GM18868 (cell line): ENCODE results near the gene ACIN1.
"Not testable (repeated sequence)": the region's sequence is repeated elsewhere in the genome, so short reads cannot be mapped to it uniquely, and the experiment has no call there.

Experiments
- ATAC-seq: cut with Tn5 transposase; IDR thresholded peaks from one replicate; pipeline ENCODE4 v1.9.1; 2021; ENCODE audit warnings: mild to moderate bottlenecking, moderate library complexity; ENCODE audit not compliant: unreplicated experiment

ACIN1 gene

DNA sequence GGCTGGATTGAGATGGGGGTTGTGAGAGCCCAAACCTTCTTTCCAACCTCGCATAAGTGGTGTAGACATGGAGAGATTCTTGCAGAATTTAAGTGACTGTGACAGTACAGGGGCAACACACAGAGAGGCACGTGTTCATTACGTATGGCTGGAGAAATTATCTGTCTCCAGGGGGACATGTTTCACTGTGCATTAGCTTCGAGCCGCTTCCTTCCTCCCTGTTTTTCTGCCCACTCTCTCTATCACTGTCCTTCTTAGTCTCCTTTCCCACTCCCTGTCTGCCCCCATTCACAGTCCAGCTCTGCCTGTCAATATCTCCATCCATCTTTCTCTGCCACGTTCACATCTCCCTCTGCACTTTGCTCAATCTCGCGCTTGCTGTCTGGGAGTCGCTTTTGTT lies 73.5 kb downstream of the ACIN1 start:
- ATAC-seq = no peak

DNA sequence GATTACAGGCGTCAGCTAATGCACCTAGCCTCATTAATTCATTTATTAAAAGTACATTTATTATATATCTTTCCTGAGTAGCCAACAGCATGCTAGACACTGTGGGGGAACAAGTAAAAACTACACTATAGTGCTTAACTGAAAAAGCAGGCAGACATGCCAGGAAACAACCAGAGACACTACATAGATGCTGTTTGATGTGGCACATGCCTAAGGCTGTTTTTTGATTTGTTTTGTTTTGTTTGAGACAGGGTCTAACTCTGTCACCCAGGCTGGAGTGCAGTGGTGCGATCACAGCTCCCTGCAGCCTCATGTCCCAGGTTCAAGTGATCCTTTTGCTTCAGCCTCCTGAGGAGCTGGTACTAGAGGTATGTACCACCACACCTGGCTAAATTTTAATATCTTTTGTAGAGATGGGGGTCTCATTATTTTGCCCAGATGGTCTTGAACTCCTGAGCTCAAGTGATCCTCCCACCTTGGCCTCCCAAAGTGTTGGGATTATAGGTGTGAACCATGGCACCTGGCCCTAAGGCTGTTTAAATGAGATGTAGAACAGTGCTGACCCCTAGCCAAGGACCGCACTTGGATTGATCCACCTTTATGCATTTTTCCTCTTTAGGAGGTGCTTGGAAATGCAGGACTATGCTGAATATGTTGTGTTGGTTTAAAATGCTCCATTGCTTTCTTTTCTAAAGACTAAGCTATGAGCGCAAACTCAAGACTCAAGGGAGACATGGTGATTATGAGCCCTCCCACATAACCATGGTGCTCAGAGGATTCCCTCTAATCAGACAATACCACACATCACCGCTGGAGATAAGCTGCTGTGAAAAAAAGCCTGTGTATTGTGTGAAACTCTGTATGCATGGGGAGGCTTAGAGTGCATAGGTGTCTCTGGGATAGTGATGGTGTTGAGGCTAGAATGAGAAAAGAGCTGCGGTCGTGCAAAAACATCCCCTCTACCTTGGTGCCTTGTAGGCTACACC lies 74.5 kb downstream of the ACIN1 start:
- no peak for ATAC-seq

GRCh38 chr14:23018107-23018506 lies 76.8 kb downstream of the ACIN1 start:
- ATAC-seq = no peak

DNA sequence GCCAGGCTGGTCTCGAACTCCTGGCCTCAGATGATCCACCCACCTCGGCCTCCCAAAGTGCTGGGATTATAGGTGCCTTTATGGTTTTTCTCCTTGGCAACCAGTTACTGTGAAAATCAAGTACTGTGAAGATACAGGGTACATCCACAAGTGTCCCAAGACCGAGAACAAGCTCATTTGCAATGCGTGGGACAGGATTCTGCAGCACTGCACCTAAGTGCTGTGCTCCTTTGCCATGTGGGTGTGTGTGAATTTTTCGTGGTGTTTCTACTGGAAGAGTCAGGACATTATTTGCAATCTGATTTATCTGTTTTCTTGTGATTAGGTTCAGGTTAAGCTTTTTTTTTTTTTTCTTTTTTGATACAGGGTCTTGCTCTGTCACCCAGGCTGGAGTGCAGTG lies 77.8 kb downstream of the ACIN1 start:
- ATAC-seq = no peak

- no peak for ATAC-seq
These were observed 79.3 kb downstream of the ACIN1 start for GRCh38 chr14:23015618-23016017.

GRCh38 chr14:23013749-23014054 lies 81.2 kb downstream of the ACIN1 start:
- not testable (repeated sequence) for ATAC-seq

GRCh38 chr14:23013054-23013748 lies 81.7 kb downstream of the ACIN1 start:
- no peak for ATAC-seq

- ATAC-seq = peak; percentile 40
These were observed 84.8 kb downstream of the ACIN1 start, which contains the start of gene C14orf93 for GRCh38 chr14:23009939-23010726. Gene C14orf93 (minus strand): TSS chr14:23010143. CDS start chr14:22999023, 11,120 bp downstream.

- ATAC-seq = no peak
These were observed 85.4 kb downstream of the ACIN1 start for GRCh38 chr14:23009483-23009938.

- no peak for ATAC-seq
These were observed 86.1 kb downstream of the ACIN1 start for GRCh38 chr14:23008831-23009230.
